ENCODE data around the gene ANKRD16. TPM values are rescaled to one million over a fixed set of nuclear protein-coding genes. Genes with fewer than 3 reads are reported as not detected.

The ANKRD16 gene
- total and polyA plus RNA-seq, 9 donors, result 6.0 to 7.9 (median 6.9) TPM

- peaks cover 4% of the 10 kb centered on the region for H3K36me3 ChIP-seq (ENCODE audit: control insufficient read depth, insufficient read depth, low read length)
- peaks cover 8% of the 10 kb centered on the region for H3K4me1 ChIP-seq (ENCODE audit: control insufficient read depth, insufficient read depth, low read length)
- peak overlapping the region; percentile 99 for H3K27ac ChIP-seq (ENCODE audit: low read length)
- no peaks in the 10 kb centered on the region for H3K9me3 ChIP-seq (replicated peaks; ENCODE audit: control insufficient read depth, low read depth, low read length)
- no peaks in the 10 kb centered on the region for H3K27me3 ChIP-seq (ENCODE audit: control insufficient read depth, insufficient read depth, low read length)
- peak overlapping the region; percentile 87 for H3K4me3 ChIP-seq (ENCODE audit: low read length)
- WGBS (ENCODE audit: insufficient coverage), result under 1% methylated on average over 29 of the region's 29 CpGs
- DNase-seq, result no peak
Observed at GRCh38 chr10:5813091-5813340, 76.7 kb downstream of the ANKRD16 start.

GRCh38 chr10:5812283-5813090 lies 77.2 kb downstream of the ANKRD16 start:
- Histone ChIP-seq H3K27ac (ENCODE audit: low read length) (peak overlapping the region; percentile 99), H3K4me1 (ENCODE audit: control insufficient read depth, insufficient read depth, low read length) (peaks cover 8% of the 10 kb centered on the region), H3K4me3 (ENCODE audit: low read length) (peak overlapping the region; percentile 87), H3K9me3 (replicated peaks; ENCODE audit: control insufficient read depth, low read depth, low read length) (no peaks in the 10 kb centered on the region), H3K27me3 (ENCODE audit: control insufficient read depth, insufficient read depth, low read length) (no peaks in the 10 kb centered on the region), H3K36me3 (ENCODE audit: control insufficient read depth, insufficient read depth, low read length) (peaks cover 6% of the 10 kb centered on the region)
- DNase-seq, result peak; percentile 61
- WGBS (ENCODE audit: insufficient coverage), result 0% methylated on average over 40 of the region's 49 CpGs

Other genes with a start within 250 kb of the ANKRD16 start
- gene ASB13, start 223.3 kb downstream of the ANKRD16 start, total RNA-seq, result 8.0 TPM
- gene ASB13, start 223.3 kb downstream of the ANKRD16 start, polyA plus RNA-seq (ENCODE audit: insufficient read depth in 1 of 8, insufficient read length in 8 of 8, low replicate concordance in 1 of 8), result 10 to 100 TPM; 10.6 to 14.0 (median 12.0) TPM
- gene TASOR2, start 205.1 kb downstream of the ANKRD16 start, total RNA-seq, result 51.3 TPM
- gene TASOR2, start 205.1 kb downstream of the ANKRD16 start, polyA plus RNA-seq (ENCODE audit: insufficient read depth in 1 of 8, insufficient read length in 8 of 8, low replicate concordance in 1 of 8), result 10 to 100 TPM; 21.9 to 34.8 (median 29.2) TPM
- gene GDI2, start 76.5 kb downstream of the ANKRD16 start, total RNA-seq, result 256 TPM
- 100 to 1,000 TPM; 216 to 281 (median 233) TPM for gene GDI2, start 76.5 kb downstream of the ANKRD16 start, polyA plus RNA-seq (ENCODE audit: insufficient read depth in 1 of 8, insufficient read length in 8 of 8, low replicate concordance in 1 of 8)
- gene FBH1, start 350 bp upstream of the ANKRD16 start, total RNA-seq, result 56.9 TPM
- gene FBH1, start 350 bp upstream of the ANKRD16 start, polyA plus RNA-seq (ENCODE audit: insufficient read depth in 1 of 8, insufficient read length in 8 of 8, low replicate concordance in 1 of 8), result 10 to 100 TPM; 45.8 to 57.7 (median 52.1) TPM
- 1.5 TPM for gene IL15RA, start 87.7 kb upstream of the ANKRD16 start, total RNA-seq
- gene IL15RA, start 87.7 kb upstream of the ANKRD16 start, polyA plus RNA-seq (ENCODE audit: insufficient read depth in 1 of 8, insufficient read length in 8 of 8, low replicate concordance in 1 of 8), result 1 to 10 TPM in 7 of 8 donors, under 1 TPM in 1; 0.96 to 4.9 (median 1.7) TPM
- gene IL2RA, start 172.5 kb upstream of the ANKRD16 start, total RNA-seq, result not detected
- under 1 TPM in 4 of 8 donors, not detected in 4; 0.05 to 0.24 (median 0.10) TPM for gene IL2RA, start 172.5 kb upstream of the ANKRD16 start, polyA plus RNA-seq (ENCODE audit: insufficient read depth in 1 of 8, insufficient read length in 8 of 8, low replicate concordance in 1 of 8)
- gene RBM17, start 199.1 kb upstream of the ANKRD16 start, total RNA-seq, result 39.2 TPM
- gene RBM17, start 199.1 kb upstream of the ANKRD16 start, polyA plus RNA-seq (ENCODE audit: insufficient read depth in 1 of 8, insufficient read length in 8 of 8, low replicate concordance in 1 of 8), result 100 to 1,000 TPM in 3 of 8 donors, 10 to 100 TPM in 5; 84.3 to 112 (median 95.4) TPM